ENCODE results near the gene PRKCE.

The PRKCE gene

DNA sequence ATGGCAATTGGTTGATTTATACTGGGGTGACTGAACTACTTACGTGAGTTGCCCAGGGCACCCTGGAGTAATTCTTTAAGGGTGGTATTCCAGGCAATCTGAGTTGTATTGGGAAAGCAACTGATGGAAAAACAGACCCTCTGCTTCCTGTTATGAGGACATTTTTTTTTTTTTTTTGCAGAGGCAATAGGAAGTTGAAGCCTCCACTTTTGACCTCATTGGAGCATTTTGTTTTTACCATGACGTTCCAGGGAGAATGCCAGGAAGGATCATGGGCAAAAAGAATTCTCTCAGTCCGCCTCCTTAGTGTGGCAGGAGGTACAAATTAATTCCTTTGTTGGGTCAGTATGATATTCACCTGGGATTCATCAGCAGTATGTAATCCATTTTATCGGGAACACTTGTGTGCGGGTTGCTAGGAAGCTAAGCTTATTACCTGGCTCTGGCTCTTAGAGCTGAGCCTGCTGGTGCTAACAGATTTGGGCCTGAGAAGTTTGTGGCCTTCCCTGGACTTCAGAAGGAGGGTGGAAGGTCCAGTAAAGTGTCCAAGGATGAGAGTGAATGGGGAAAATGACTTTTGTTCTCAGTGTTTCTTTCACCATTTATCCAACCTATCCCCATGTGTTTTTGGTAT, 372.8 kb downstream of the PRKCE start:
- Histone ChIP-seq H3K4me3 (no peak overlapping the region), H3K27ac (no peak overlapping the region), H3K9me3 (no peaks in the 10 kb centered on the region), H3K27me3 (no peaks in the 10 kb centered on the region), H3K4me1 (peaks cover 0 to under 1% (median 0%) of the 10 kb centered on the region in 4 donors), H3K36me3 (no peaks in the 10 kb centered on the region)
- intact Hi-C loops (cut with DNase I; ENCODE audit: low total_unique reads) = no loop called here
- DNase-seq = no peak
- TF ChIP-seq, protein P1, sequence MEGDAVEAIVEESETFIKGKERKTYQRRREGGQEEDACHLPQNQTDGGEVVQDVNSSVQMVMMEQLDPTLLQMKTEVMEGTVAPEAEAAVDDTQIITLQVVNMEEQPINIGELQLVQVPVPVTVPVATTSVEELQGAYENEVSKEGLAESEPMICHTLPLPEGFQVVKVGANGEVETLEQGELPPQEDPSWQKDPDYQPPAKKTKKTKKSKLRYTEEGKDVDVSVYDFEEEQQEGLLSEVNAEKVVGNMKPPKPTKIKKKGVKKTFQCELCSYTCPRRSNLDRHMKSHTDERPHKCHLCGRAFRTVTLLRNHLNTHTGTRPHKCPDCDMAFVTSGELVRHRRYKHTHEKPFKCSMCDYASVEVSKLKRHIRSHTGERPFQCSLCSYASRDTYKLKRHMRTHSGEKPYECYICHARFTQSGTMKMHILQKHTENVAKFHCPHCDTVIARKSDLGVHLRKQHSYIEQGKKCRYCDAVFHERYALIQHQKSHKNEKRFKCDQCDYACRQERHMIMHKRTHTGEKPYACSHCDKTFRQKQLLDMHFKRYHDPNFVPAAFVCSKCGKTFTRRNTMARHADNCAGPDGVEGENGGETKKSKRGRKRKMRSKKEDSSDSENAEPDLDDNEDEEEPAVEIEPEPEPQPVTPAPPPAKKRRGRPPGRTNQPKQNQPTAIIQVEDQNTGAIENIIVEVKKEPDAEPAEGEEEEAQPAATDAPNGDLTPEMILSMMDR (IDR thresholded peaks at IDR 0.05) = no peak

DNA sequence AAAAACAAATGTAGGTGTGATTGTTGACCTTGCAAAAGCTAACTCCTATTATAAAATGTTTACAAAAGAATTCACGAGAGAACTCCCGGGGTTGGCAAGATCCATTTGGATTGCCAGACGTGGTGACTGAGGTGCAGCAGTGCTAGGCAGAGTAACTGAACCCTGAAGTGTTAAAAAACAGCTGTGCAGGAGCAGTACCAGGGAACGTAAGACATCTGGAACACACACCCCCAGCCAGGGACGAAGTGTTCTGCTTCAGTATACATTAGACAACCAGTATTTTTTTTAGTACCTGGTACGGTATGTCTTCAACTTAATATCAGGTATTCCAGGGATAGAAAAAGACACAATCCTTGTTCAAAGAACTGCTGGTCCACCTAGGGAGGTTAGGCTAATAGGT, 373.6 kb downstream of the PRKCE start:
- Histone ChIP-seq H3K36me3 (no peaks in the 10 kb centered on the region), H3K9me3 (no peaks in the 10 kb centered on the region), H3K4me1 (peaks cover 0 to 8% (median 4%) of the 10 kb centered on the region in 4 donors), H3K4me3 (no peak overlapping the region), H3K27me3 (no peaks in the 10 kb centered on the region), H3K27ac (no peak overlapping the region)
- TF ChIP-seq, protein P1 (IDR thresholded peaks at IDR 0.05) = no peak
- intact Hi-C loops (cut with DNase I; ENCODE audit: low total_unique reads) = no loop called here
- DNase-seq = no peak

DNA sequence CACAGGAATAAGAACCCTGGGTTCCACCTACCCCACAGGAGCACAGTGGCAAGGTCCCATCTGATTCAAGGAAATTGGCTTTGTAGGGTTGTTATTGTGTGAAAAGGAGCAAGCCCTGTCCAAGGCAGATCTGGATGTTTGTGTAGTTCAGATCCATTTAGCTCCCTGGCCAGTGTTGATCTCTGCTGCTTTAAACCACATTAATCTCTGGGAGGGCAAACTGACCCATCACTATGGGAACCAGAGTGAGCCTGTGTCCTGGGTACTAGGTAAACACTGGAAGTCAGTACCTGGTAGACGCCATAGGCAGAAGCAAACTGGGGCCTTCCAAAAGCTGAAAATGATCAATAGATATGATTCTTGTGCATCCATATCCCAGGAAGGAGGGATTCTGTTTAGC, 374.2 kb downstream of the PRKCE start:
- Histone ChIP-seq H3K4me1 (peaks cover 0 to 9% (median 6%) of the 10 kb centered on the region in 4 donors), H3K36me3 (no peaks in the 10 kb centered on the region), H3K27me3 (no peaks in the 10 kb centered on the region), H3K9me3 (no peaks in the 10 kb centered on the region), H3K27ac (no peak overlapping the region), H3K4me3 (no peak overlapping the region)
- no peak for DNase-seq
- intact Hi-C loops (cut with DNase I; ENCODE audit: low total_unique reads) = no loop called here
- TF ChIP-seq, protein P1 (IDR thresholded peaks at IDR 0.05) = no peak

DNA sequence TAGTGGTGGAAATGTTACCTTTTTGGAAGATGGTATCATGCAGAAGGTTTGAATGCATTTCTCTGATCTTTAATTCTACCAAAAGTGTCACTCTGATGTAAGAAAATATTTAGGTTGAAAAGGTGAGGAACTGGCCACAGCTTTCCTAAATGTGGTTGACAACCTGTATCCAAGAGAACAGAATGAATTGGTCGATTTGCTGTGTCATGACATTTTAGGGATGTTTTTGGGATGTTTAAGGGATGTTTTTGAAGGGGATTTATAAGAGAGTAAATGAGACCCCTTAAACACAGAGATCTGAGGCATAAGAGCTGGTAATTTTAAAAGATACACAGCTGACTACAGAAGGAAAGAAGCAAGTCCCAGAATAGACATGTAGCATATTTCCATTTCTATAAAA, 375.0 kb downstream of the PRKCE start:
- Histone ChIP-seq H3K9me3 (no peaks in the 10 kb centered on the region), H3K27ac (no peak overlapping the region), H3K4me1 (peaks cover 0 to 16% (median 13%) of the 10 kb centered on the region in 4 donors), H3K36me3 (no peaks in the 10 kb centered on the region), H3K27me3 (no peaks in the 10 kb centered on the region), H3K4me3 (no peak overlapping the region)
- intact Hi-C loops (cut with DNase I; ENCODE audit: low total_unique reads) = no loop called here
- TF ChIP-seq, protein P1 (IDR thresholded peaks at IDR 0.05) = no peak
- DNase-seq = no peak

DNA sequence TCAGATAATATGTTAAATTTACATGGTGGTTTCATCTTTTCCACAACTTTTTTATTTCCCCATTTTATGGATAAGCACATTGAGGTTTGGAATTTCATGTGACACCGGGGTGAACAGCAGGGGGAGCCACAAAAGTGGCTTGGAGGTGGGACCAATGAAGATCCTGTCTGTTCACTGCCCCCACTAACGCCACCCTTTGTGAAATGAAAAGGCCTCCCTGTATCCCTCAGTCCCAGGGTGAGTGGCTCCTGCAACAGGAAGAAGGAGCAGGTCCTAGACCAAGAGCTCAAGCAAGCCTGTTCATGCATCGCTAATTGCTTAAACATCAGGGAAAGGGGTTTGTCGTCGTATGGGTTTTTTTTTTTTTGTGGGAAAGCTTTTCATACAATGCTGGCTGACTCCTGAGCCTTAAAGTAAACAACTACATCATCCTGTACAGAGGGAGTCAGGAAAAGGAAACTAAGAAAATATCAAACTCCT, 377.9 kb downstream of the PRKCE start:
- Histone ChIP-seq H3K4me3 (no peak overlapping the region), H3K27ac (no peak overlapping the region), H3K9me3 (no peaks in the 10 kb centered on the region), H3K27me3 (no peaks in the 10 kb centered on the region), H3K4me1 (peaks cover 0 to 38% (median 27%) of the 10 kb centered on the region in 4 donors), H3K36me3 (no peaks in the 10 kb centered on the region)
- no peak for DNase-seq
- intact Hi-C loops (cut with DNase I; ENCODE audit: low total_unique reads) = no loop called here
- TF ChIP-seq, protein P1 (IDR thresholded peaks at IDR 0.05) = no peak
